IPS-20b (cell line): ENCODE results near the gene FURIN.

Source experiments
- H3K27ac ChIP-seq: one replicate; pipeline ENCODE4 v1.5.1; 2013; ENCODE audit warnings: low read length
- H3K27me3 ChIP-seq: 2 replicates; pipeline ENCODE4 v1.6.1; 2013; ENCODE audit warnings: mild to moderate bottlenecking, low read length, inconsistent platforms; ENCODE audit not compliant: insufficient read depth
- H3K36me3 ChIP-seq: 2 replicates; pipeline ENCODE4 v1.6.1; 2013; ENCODE audit warnings: low read depth, mild to moderate bottlenecking, inconsistent platforms, low read length, moderate library complexity; ENCODE audit not compliant: insufficient read depth
- H3K4me1 ChIP-seq: 2 replicates; pipeline ENCODE4 v1.6.1; 2013; ENCODE audit warnings: mild to moderate bottlenecking, control low read depth, inconsistent platforms, low read length, moderate library complexity; ENCODE audit not compliant: insufficient read depth
- H3K4me3 ChIP-seq: 2 replicates; pipeline ENCODE4 v1.5.1; 2013; ENCODE audit warnings: mild to moderate bottlenecking, low read length, inconsistent platforms
- H3K9ac ChIP-seq: 2 replicates; pipeline ENCODE4 v1.6.1; 2013; ENCODE audit warnings: low read depth, mild to moderate bottlenecking, inconsistent platforms, low read length, moderate library complexity
- H3K9me3 ChIP-seq: 2 replicates; pipeline ENCODE4 v1.6.1; 2013; ENCODE audit warnings: mild to moderate bottlenecking, low read depth, low read length, inconsistent platforms; ENCODE audit not compliant: insufficient read depth

Gene FURIN

DNA sequence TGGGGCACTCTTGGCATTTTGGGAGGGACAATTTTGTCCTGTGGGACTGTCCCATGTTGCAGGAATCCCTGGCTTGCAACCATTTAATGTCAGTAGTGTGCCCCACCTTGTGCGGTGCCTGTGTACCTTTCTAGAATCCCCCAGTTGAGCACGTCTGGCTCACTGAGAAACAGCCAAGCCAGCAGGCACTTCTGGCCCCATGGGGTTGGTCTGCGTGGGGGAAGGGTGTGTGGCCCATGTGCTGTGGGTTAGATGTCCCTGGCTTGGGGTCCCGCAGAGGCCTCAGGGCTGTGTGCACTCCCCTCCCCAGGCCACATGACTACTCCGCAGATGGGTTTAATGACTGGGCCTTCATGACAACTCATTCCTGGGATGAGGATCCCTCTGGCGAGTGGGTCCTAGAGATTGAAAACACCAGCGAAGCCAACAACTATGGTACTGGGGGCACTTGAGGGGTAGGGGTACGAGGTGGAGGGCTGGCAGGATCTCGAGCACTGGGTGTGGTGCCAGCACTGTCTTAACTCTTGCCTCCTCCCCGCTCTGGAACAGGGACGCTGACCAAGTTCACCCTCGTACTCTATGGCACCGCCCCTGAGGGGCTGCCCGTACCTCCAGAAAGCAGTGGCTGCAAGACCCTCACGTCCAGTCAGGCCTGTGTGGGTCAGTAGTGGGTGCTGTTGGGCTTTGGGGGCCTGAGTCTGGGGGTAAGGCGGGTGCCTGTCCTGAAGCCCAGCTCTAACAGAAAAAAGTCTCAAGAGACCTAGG, 12.2 kb downstream of the FURIN start:
- H3K36me3 ChIP-seq: peaks cover 38% of the 10 kb centered on the region
- no peak overlapping the region for H3K9ac ChIP-seq
- no peaks in the 10 kb centered on the region for H3K9me3 ChIP-seq
- no peak overlapping the region for H3K4me3 ChIP-seq
- no peaks in the 10 kb centered on the region for H3K27me3 ChIP-seq
- no peak overlapping the region for H3K27ac ChIP-seq
- peaks cover 14% of the 10 kb centered on the region; the same call in 1 of the 2 replicates for H3K4me1 ChIP-seq

DNA sequence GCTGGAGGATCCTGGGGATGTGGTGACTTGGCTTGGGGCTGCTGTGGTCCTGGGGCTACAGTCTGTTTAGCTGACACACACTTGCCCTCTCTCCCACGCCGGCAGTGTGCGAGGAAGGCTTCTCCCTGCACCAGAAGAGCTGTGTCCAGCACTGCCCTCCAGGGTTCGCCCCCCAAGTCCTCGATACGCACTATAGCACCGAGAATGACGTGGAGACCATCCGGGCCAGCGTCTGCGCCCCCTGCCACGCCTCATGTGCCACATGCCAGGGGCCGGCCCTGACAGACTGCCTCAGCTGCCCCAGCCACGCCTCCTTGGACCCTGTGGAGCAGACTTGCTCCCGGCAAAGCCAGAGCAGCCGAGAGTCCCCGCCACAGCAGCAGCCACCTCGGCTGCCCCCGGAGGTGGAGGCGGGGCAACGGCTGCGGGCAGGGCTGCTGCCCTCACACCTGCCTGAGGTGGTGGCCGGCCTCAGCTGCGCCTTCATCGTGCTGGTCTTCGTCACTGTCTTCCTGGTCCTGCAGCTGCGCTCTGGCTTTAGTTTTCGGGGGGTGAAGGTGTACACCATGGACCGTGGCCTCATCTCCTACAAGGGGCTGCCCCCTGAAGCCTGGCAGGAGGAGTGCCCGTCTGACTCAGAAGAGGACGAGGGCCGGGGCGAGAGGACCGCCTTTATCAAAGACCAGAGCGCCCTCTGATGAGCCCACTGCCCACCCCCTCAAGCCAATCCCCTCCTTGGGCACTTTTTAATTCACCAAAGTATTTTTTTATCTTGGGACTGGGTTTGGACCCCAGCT, 13.0 kb downstream of the FURIN start:
- Histone ChIP-seq H3K9ac (no peak overlapping the region), H3K36me3 (peaks cover 38% of the 10 kb centered on the region), H3K9me3 (no peaks in the 10 kb centered on the region), H3K27me3 (no peaks in the 10 kb centered on the region), H3K4me3 (no peak overlapping the region), H3K4me1 (peaks cover 17% of the 10 kb centered on the region; the same call in 1 of the 2 replicates), H3K27ac (no peak overlapping the region)

DNA sequence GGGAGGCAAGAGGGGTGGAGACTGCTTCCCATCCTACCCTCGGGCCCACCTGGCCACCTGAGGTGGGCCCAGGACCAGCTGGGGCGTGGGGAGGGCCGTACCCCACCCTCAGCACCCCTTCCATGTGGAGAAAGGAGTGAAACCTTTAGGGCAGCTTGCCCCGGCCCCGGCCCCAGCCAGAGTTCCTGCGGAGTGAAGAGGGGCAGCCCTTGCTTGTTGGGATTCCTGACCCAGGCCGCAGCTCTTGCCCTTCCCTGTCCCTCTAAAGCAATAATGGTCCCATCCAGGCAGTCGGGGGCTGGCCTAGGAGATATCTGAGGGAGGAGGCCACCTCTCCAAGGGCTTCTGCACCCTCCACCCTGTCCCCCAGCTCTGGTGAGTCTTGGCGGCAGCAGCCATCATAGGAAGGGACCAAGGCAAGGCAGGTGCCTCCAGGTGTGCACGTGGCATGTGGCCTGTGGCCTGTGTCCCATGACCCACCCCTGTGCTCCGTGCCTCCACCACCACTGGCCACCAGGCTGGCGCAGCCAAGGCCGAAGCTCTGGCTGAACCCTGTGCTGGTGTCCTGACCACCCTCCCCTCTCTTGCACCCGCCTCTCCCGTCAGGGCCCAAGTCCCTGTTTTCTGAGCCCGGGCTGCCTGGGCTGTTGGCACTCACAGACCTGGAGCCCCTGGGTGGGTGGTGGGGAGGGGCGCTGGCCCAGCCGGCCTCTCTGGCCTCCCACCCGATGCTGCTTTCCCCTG, 13.8 kb downstream of the FURIN start:
- peaks cover 32% of the 10 kb centered on the region for H3K36me3 ChIP-seq
- H3K4me3 ChIP-seq: no peak overlapping the region
- peaks cover 17% of the 10 kb centered on the region; the same call in 1 of the 2 replicates for H3K4me1 ChIP-seq
- no peaks in the 10 kb centered on the region for H3K27me3 ChIP-seq
- H3K9ac ChIP-seq: no peak overlapping the region
- no peak overlapping the region for H3K27ac ChIP-seq
- no peaks in the 10 kb centered on the region for H3K9me3 ChIP-seq

DNA sequence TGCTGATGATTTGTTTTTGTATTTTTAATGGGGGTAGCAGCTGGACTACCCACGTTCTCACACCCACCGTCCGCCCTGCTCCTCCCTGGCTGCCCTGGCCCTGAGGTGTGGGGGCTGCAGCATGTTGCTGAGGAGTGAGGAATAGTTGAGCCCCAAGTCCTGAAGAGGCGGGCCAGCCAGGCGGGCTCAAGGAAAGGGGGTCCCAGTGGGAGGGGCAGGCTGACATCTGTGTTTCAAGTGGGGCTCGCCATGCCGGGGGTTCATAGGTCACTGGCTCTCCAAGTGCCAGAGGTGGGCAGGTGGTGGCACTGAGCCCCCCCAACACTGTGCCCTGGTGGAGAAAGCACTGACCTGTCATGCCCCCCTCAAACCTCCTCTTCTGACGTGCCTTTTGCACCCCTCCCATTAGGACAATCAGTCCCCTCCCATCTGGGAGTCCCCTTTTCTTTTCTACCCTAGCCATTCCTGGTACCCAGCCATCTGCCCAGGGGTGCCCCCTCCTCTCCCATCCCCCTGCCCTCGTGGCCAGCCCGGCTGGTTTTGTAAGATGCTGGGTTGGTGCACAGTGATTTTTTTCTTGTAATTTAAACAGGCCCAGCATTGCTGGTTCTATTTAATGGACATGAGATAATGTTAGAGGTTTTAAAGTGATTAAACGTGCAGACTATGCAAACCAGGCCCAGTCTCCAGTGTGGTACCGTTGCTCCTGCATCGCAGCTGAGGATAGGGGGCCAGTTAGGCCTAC, 14.6 kb downstream of the FURIN start:
- peaks cover 17% of the 10 kb centered on the region; the same call in 1 of the 2 replicates for H3K4me1 ChIP-seq
- peak overlapping the region; percentile 77; the same call in 1 of the 2 replicates for H3K9ac ChIP-seq
- no peaks in the 10 kb centered on the region for H3K27me3 ChIP-seq
- no peaks in the 10 kb centered on the region for H3K9me3 ChIP-seq
- H3K36me3 ChIP-seq: peaks cover 28% of the 10 kb centered on the region
- H3K4me3 ChIP-seq: no peak overlapping the region
- no peak overlapping the region for H3K27ac ChIP-seq

DNA sequence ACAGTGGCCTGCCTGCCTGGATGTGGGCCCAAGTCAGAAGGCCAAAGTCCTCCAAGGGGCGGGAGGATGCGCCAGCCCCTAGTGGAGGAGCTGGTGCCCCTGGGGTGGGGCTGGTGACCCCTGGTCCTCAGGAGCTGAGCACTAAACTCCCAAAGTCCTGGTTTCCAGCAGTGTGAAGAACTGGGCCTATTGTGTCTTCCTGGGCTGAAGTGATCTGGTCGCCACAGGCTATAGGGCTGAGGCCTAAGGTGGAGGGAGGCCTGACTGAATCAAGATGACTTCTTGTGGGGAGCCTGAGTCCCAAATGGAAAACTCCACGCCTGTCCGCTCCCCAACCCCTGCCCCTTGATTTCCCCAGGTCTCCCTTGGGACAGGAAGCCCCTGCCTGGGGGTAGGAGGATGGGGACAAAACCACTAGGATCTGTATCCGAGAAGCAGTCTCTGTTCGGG, 15.2 kb downstream of the FURIN start:
- H3K36me3 ChIP-seq: peaks cover 24% of the 10 kb centered on the region
- H3K4me3 ChIP-seq: peak overlapping the region; percentile 55
- H3K9me3 ChIP-seq: no peaks in the 10 kb centered on the region
- no peak overlapping the region for H3K27ac ChIP-seq
- H3K27me3 ChIP-seq: no peaks in the 10 kb centered on the region
- peaks cover 17% of the 10 kb centered on the region; the same call in 1 of the 2 replicates for H3K4me1 ChIP-seq
- peak overlapping the region; percentile 77; the same call in 1 of the 2 replicates for H3K9ac ChIP-seq

DNA sequence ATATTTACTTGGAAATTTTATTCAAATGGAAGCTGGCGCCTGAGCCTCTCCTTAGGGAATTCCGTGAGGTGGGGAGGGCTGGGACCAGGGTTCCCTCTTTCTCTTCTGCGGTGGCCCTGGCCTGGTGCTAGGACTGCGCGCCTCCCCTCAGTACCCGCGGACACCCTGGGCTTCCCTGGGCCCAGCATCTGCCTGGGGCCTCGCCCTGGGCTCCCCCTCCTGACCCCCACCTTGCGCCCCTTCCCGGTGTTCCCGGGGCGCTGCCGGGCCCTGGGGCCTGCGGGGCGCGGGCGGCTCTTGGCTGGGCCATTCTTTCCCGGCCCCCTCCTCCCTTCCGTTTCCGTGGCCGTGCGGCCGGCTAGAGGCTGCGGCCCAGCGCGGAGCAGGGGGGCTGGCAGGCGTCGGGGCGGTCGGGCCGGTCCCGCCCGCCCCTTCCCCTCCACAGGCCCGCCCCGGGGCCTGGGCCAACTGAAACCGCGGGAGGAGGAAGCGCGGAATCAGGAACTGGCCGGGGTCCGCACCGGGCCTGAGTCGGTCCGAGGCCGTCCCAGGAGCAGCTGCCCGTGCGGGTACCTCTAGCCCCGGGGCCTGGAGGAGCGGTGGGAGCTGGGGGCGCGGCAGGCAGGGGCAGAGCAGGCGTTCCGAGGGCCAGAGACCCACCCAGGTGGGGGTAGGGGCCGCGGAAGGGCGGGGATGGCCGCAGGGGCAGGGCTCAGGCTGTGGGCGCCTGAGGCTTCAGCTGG, 15.8 kb downstream of the FURIN start, which contains the start of gene FES:
Gene FES (plus strand): TSS at position 529 of the 743 bp plus-strand sequence. CDS start 542 bp downstream, outside the sequence.
- H3K9me3 ChIP-seq: no peaks in the 10 kb centered on the region
- peak within 1 kb of the TSS; percentile 77 for H3K9ac ChIP-seq
- no peaks in the 10 kb centered on the region for H3K27me3 ChIP-seq
- peaks cover 17% of the 10 kb centered on the region; the same call in 1 of the 2 replicates for H3K4me1 ChIP-seq
- H3K27ac ChIP-seq: no peak within 1 kb of the TSS
- H3K36me3 ChIP-seq: peaks cover 18% of the 10 kb centered on the region
- peak within 1 kb of the TSS; percentile 55 for H3K4me3 ChIP-seq

DNA sequence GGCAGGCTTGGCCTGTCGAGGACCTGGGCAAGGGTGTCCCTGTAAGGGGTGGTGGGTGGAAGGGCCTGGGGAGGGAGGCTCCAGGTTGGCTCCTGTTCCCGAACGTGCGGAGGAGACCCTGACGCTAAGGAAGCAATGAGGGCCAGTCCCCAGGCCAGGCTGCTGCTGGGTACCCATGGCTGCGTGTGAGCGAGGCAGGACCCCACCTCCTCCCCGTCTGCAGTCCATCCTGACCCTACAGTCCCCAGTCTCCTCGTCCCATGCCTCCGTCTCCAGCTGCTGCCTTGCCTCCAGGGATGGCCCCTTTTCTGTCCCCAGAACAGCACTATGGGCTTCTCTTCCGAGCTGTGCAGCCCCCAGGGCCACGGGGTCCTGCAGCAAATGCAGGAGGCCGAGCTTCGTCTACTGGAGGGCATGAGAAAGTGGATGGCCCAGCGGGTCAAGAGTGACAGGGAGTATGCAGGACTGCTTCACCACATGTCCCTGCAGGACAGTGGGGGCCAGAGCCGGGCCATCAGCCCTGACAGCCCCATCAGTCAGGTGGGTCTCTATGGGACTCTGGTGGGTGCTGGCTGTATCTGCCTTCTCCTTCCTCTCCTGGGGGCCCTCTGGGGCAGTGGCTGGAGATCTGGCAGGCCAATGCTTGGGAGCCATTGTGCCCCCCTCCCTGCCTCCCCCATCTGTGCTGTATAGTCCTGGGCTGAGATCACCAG, 16.5 kb downstream of the FURIN start:
- H3K27me3 ChIP-seq: no peaks in the 10 kb centered on the region
- H3K27ac ChIP-seq: no peak overlapping the region
- peak overlapping the region; percentile 77 for H3K9ac ChIP-seq
- no peaks in the 10 kb centered on the region for H3K9me3 ChIP-seq
- H3K4me1 ChIP-seq: peaks cover 17% of the 10 kb centered on the region; the same call in 1 of the 2 replicates
- H3K36me3 ChIP-seq: peaks cover 11% of the 10 kb centered on the region; the same call in 1 of the 2 replicates
- H3K4me3 ChIP-seq: peak overlapping the region; percentile 55; the same call in 1 of the 2 replicates

DNA sequence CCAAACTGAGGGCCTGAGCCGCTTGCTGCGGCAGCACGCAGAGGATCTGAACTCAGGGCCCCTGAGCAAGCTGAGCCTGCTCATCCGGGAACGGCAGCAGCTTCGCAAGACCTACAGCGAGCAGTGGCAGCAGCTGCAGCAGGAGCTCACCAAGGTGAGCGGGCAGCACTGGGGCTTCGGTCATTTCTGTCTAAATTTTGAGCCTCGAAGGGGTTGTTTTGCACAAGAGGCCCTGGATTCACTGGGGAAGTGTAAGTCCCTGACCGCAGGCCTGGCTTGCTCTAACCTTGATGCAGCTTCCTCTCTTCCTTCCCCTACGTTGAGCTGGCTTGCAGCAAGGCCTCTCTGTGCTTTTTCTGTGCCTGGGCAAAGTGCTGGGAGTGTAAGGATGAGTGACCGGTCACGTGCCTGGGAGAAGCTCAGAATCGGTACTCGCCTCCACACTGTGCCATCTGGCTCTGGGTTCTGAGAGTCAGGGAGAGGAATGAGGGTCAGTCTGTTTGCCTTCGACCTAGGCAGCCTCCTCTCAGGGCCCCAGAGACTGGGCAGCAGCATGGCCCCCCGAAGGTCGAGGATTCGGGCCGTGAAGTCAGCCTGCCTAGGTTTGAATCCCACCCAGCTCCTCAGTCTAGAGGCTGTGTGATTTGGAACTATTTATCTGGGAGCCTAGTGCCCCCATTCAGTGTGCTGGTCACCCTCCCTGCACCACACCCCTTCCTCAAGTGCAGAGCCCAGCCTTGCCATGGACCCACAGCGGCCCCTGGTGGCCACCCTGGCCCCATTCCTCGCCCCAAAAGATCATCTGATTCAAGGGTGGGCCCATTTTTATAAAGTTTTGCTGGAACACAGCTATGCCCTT, 17.3 kb downstream of the FURIN start:
- Histone ChIP-seq H3K36me3 (0 out of 2 replicates have a peak, but pooled peaks cover 3% of the 10 kb centered on the region), H3K27me3 (no peaks in the 10 kb centered on the region), H3K4me3 (no peak overlapping the region), H3K9ac (no peak overlapping the region; the same call in 1 of the 2 replicates), H3K4me1 (peaks cover 17% of the 10 kb centered on the region; the same call in 1 of the 2 replicates), H3K27ac (no peak overlapping the region), H3K9me3 (no peaks in the 10 kb centered on the region)

DNA sequence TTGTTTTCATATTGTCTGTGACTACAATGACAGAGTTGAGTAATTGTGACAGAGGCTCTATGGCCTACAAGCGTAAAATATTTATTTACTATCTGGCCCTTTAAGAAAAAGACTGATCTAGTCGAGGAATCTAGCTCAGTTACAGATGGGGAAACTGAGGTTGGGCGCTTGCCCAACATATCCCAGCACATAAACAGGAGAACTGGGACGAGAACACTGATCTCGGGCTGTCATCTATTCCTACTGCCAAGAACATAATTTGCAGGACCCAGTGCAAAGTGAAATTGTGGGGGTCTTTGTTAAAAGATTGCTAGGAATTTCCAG, 17.9 kb downstream of the FURIN start:
- peaks cover 17% of the 10 kb centered on the region; the same call in 1 of the 2 replicates for H3K4me1 ChIP-seq
- H3K36me3 ChIP-seq: no peaks in the 10 kb centered on the region
- H3K4me3 ChIP-seq: no peak overlapping the region
- H3K27me3 ChIP-seq: no peaks in the 10 kb centered on the region
- H3K27ac ChIP-seq: no peak overlapping the region
- no peak overlapping the region for H3K9ac ChIP-seq
- H3K9me3 ChIP-seq: no peaks in the 10 kb centered on the region
